Testis (tissue), 2 donors: ENCODE data around the gene SGK2.

Experiments
- CTCF ChIP-seq, 3 experiments: fragments of 450-650 bp in 2 of 3; fragments of 200-600 bp in 1 of 3; sonication (generic) in 1 of 3; IDR thresholded peaks; one replicate each; pipeline ENCODE4 v1.5.1; 2016 to 2019; ENCODE audit warnings: antibody characterized with exemption in 3 of 3, mild to moderate bottlenecking in 2 of 3, moderate library complexity in 1 of 3
- POLR2A ChIP-seq: fragments of 450-650 bp; IDR thresholded peaks from one replicate; pipeline ENCODE4 v1.6.1; 2017; ENCODE audit warnings: antibody characterized with exemption, mild to moderate bottlenecking, moderate library complexity

DNA sequence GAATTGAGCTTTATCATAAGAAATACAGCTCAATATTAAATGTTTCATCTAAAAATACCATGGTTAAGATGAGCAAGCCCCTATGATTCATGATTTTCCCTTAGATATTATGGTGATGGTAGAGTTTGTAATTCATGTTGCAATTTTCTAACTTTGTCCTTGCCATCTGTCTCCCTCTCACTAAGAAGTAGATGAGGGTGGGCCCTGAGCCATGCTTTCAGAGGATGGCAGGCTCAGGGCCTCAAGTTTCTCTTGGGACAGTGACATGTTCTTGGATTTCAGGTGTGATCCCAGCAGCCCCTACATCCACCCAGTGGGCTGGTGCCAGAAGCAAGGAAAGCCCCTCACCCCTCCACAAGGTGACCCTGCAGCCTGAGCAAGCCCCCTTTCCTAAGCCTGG is 25.8 kb upstream of the SGK2 start:
- no peak for TF ChIP-seq CTCF (IDR thresholded peaks at IDR 0.05)
- TF ChIP-seq POLR2A = no peak
